Endometrium (tissue), 2 donors: ENCODE measurements around the gene AKAP8L.
"Not testable (repeated sequence)": the region's sequence is repeated elsewhere in the genome, so short reads cannot be mapped to it uniquely, and the experiment has no call there.

ENCODE experiments used
- FAIRE-seq: peaks from 2 replicates; lab custom pipeline; 2012; peaks lifted over from hg19 to GRCh38; lab: Jason Lieb, UNC
- donor health status: control.
- donor health status: control.

Gene AKAP8L

DNA sequence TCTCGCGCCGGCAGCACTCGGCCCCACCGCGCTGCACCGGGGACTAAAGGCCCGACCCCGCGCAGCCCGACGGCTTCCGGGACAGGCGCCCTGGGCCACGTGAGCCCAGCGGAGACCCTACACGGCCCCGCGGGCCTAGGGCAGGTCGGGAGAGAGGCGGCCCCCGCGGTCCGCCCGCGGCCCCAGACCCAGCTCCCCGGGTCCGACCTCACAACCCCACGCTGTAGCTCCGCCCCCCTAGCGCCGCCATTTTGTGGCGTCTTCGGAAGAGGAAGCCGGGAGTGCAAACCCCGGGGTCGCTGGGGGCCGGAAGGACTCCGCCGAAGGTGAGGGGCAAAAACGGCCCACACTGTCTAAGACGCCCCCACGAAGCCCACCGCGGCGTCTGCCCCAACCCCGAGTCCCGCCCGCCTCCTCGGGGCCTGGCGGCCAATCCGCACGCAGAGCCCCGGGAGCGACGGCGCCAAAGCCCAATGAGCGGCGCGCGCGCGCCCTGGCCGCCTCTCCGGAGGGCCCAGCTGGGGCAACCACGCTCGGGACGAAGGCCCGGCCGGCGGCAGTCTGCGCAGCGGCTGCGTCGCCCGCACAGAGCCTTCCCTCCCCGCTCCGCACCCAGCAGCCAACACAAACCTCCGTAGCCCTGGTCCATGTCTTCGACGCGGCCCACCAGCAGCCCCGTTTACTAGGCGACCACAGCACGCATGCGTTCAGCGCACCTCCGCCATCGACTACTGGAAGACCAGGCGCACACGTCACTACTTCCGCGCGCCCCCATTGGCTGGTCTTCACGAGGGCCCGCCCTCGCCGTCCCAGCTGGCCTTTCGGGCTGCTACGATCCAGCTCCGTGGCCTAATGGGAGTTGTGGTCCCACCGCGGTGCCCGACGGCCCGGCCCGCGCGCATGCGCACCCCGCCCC, 39.4 kb downstream of the AKAP8L start, which contains the start of gene AKAP8:
Gene AKAP8 (minus strand): TSS at position 705 of the 916 bp plus-strand sequence. CDS start 56 bp downstream, at position 649.
- FAIRE-seq: no peak

DNA sequence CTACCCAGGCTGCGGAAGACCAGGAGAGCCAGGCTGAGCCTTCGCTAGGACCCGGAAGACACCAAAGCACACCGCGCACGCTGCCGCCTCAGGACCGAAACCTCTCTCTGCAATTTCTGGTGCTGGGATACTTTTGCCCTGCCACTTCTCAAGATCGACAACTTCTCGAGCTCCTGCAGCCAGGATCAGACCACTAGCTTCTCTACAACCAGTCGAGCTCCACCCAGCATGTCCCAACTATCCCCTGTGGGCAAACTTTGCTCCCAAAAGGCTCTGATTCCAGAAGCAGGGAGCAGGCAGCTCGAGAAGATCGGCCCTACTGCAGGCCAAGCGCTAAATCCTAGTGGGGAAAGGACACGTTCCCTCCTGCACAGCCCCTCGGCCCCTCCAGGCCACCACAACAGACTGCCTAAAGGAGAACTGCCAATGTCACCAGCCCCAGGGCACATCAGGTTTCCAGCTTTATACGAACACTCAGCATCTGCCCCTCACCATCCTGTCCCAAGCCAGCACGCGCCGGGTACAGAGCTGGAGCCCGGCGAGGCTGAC, 40.2 kb downstream of the AKAP8L start:
- no peak for FAIRE-seq

DNA sequence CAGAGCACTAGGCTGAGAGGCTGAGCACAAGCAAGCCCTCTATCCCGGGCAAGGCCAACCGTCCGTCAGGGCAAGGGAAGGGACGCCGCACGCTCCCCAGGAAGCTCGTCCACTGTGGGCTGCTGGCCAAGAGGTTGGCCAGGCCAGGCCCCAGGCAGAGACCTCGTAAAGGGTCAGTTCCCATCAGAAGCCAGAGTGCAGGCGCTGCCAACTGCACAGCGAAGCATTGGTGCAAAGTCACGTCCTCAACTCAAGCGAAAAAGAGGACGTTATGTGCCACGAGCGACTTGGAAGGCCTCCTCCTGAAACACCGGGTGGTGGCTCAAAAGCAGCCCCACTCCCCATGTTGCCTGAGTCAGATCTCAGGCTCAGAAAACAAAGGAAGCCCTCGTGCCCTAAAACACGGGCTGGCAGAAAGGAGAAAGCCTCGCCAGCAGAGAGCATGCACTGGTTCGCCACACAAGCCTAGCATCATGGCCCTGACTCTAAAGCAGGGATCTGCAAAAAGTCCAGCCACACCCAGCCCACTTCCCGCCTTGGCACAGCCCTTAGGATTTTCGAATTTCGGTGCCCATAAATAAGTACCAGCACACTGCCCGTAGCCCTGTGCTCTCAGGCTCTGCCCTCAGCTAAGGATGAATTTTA, 43.9 kb downstream of the AKAP8L start:
- no peak for FAIRE-seq

DNA sequence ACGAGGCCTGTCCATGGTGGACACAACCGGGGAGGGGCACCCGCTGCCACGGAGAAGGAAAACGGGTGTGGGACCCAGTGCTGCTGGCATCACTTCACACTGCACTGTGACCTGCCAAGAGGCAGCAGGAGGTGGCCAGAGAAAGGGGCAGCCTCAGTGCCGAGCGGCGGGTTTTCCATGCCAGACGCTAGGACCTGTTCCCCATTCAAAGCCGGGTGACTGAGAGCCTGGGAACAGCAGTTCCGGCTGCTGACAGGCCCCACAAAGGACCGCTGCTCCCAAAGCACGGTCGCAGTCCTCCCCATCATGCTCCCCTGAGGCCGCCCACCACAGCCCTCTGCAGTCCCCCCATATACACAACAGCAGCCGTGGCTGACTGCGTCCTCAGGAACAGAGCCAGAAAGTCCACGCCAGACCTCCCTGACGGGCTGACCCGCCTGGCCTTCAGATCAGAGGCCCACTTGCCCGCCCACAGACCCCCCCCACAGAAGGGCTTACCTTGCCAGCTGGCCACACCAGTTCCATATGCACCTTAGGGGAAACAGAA, 44.6 kb downstream of the AKAP8L start:
- no peak for FAIRE-seq

DNA sequence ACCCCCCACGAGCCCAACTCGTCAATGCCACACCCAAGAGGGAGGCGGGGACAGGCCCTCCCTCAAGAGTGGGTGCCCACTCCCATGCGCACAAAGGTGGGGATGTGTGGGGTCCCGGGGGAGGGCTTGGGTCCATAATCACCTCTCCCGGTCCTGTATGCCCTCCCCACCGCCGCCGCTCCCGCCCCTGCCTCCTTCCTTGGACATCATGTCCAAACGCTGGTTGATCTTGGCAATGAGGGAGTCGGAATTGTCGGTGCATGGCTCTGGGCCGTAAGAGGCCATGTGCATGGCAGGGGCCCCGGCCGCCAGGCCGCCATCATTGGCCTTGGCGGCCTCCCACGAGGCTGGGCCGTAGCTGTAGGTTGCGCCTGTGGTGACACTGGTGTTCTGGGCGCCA, 45.1 kb downstream of the AKAP8L start:
- no peak for FAIRE-seq

DNA sequence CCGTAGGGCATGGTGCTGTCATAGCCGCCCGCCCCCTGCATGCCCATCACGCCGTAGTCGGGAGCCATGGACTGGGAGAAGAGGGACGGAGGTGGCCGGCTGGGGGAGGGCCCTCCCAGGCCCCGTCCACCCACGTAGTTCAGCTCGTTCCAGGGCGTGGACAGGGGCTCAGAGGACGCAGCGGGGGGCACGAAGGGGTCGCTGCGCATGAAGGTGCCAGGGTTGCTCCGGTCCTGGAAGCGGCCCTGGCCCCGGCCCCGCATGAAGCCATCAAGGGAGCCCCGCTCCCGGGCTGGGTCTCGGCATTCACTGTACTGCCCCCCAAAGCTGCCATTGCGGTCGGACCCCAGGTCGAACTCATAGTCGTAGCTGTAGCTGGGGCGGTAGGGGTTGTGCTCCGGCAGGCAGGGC, 45.9 kb downstream of the AKAP8L start:
- no peak for FAIRE-seq

DNA sequence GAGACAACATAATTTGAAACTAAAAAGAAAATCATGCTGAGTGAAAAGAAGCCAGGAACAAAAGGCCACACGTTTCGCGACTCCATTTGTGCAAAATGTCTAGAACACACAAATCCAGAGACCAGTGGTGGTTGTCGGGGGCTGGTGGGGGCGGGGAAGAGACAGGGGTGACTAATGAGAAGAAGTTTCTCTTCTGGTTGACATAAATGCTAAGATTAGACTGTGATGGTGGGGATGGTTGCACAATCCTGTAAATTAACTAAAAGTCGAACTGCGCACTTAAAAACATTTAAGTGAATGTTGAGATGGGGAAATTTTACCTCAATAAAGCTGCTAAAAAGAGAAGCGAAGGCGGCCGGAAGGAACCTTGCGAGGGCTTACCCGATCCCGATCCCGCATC, 46.3 kb downstream of the AKAP8L start:
- no peak for FAIRE-seq

DNA sequence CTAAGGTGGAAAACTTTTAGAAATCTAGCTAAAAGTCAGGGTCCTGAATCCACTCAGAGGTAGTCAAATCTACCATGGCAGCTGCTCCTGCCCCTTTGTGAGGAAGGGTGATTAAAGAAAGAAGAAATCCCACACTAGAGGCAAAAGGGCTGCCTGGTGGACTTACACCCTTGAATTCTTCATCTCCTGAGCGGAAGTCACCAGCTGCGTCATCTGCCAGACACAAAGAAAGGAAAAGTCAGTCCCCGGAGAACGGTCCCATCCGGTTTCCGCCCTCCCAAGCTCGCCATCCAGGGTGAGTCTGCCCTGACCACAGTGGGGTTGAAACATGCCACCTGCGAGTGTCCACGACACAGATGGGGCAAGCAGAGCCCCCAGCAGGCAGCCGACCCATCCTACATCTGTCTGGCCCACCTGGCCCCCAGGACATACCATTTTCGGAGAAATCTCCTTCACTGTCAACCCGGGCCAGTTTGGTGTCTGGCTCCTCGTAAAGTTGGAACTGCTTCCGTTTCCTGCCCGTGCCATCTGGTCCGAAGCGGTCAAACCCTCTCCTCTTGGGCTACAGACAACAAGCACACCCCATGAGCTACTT, 46.9 kb downstream of the AKAP8L start:
- no peak for FAIRE-seq

DNA sequence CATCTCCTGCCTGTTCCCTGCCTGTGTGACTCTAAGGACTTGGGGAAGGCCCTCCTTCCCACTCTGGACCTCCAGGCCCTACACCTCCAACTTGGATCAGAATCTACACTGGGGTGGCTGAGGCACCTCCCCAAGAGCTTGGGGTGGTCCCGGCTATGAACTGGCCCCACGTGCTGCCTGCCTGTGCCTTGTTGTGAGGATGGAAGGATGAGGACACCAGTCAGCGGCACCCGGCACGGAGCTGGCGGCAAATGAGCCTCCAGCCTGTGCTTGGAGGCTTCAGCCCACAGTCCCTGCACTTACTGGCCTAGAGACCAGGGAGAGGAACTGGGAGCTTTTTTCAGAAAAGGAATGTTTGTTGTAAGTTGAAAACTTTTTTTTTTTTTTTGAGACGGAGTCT, 47.7 kb downstream of the AKAP8L start:
- FAIRE-seq: no peak

DNA sequence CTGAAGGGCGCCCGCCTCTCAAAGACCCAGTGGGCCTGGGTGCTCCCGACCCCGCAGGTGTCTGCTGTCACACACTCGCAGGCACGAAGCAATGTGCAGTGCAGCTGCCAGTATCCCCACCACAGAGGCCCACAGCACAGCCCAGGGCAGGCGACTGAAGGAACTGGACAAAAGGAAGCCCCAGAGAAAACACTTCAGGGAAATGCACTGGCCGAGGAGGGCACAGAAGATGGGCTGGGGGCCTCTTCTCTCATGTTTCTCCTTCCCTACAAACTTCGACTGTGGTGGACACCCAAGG, 49.2 kb downstream of the AKAP8L start:
- no peak for FAIRE-seq

DNA sequence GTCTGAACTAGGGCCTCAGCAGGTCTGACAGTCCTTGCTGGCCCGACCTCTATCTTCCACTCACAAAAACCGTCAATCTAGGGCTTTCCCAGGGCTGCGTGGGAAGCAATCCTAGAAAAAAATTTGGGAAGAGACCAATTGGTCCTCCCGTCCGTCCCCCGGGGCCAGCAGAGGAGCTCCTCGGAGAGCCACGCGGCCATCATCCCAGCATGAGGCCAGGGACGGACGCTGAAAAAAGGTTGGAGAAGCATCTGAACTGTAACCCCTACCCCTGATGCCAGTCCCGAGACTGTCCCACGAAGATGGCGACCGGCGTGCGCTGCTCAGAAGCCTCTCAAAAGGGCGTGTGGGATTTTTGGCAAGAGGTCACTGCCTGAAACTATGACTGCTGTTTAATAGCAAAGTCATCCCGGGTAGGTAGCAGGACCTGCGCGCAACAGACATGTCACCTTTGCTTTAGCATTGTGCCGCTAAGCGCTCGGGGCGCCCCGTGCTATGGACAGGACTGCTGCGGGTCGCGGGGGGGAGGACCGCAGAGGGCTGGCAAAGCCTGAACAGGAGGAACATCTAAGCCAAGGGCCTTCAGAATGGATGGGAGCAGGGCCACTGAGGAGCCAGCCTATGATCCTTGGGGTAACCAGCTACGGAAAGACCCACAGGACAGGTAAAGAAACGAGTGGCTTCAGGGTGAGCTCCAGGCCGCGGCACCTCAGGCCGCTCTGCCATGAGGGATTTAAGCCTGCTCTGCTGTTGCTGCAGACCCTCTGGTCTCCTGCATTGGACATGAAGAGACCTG, 49.8 kb downstream of the AKAP8L start:
- no peak for FAIRE-seq

DNA sequence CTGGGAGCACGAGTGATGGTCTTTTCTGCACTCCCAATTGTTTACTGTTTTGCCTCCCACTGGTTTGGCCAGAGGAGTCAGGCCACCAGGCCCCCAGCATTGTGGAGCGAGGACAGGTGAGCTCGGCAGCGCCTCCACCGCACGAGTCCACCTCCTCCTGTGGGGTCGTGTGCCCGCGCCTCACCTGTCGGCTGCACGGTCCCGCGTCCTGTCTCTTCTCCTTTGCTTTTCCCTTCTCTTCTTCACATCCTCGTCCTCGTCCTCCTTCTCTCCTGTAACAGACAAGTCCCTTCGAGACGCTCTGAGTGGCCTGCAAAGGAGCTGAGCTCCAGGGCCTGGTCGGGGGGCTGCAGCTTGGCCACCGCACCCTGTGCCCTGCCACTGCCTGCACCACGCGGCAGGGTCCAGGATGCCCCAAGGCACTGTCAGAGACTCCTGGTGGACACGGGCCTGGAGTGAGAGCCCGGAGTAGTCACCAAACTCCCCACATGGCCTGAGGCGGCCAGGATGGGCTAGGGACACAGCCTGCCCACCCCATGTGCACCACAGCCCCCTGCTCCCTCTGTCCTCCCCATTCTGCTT, 50.6 kb downstream of the AKAP8L start:
- FAIRE-seq: no peak

DNA sequence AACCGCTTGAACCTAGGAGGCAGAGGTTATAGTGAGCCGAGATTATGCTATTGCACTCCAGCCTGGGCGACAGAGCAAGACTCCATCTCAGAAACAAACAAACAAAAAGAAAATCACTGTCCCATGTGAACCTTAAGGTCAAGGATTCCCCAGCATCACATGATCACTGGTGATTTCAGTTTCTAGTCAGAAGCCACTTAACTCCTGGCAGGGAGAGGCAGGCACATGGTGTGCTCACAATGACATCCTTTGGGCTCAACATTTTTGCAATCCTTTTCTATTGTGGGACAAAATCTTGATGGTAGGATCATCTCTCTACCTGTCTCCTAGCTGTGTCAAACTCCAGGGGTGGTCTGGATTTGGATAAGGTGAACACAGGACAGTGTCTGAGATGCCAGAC, 51.3 kb downstream of the AKAP8L start:
- FAIRE-seq: no peak

DNA sequence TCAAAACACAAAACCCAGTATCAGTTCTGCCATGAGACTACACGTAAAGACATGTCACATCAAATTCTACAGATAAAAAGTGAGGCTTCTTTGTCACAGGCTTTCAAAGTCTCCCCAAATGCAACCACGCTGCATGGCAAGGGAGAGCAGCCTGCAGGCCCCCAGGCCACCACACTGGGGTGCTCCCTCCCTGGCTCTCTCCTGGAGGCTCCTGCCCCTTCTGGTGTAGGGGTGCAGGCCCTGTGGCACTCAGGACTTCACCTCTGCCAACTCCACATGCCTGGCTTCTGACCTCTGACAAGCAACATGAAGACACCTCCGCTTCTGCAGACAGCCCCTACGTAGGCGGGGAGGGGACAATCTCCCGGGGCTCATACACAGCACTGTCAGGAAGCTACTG, 53.5 kb downstream of the AKAP8L start:
- FAIRE-seq: no peak

DNA sequence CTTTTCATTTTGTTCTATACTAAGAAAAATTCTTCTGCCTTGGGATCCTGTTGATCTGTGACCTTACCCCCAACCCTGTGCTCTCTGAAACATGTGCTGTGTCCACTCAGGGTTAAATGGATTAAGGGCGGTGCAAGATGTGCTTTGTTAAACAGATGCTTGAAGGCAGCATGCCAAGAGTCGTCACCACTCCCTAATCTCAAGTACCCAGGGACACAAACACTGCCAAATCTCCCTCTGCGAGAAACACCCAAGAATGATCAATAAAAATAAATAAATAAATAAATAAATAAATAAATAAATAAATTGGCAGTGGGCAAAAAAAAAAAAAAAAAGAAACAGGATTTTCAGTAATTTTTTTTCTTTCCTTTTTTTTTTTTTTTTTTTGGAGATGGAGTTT, 55.0 kb downstream of the AKAP8L start:
- FAIRE-seq: not testable (repeated sequence)

DNA sequence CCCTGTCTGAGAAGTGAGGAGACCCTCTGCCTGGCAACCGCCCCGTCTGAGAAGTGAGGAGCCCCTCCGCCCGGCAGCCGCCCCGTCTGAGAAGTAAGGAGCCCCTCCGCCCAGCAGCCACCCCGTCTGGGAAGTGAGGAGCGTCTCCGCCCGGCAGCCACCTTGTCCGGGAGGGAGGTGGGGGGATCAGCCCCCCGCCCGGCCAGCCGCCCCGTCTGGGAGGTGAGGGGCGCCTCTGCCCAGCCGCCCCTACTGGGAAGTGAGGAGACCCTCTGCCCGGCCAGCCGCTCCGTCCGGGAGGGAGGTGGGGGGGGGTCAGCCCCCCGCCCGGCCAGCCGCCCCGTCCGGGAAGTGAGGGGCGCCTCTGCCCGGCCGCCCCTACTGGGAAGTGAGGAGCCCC, 55.7 kb downstream of the AKAP8L start:
- FAIRE-seq: not testable (repeated sequence)

DNA sequence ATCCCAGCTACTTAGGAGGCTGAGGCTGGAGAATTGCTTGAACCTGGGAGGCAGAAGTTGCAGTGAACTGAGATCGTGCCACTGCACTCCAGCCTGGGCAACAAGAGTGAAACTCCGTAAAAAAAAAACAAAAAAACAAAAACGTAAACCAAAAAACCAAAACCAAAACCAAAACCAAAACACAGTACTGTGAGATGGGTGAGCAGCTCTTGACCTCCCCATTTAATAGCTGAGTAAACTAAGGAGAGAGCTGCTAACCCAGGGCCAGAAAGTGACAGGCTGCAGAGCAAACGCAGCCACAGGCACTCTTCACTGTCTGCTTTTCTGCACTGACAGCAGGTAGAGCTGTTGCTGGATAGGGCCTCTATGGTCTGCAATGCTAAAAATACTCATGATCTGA, 58.8 kb downstream of the AKAP8L start:
- FAIRE-seq: not testable (repeated sequence)

DNA sequence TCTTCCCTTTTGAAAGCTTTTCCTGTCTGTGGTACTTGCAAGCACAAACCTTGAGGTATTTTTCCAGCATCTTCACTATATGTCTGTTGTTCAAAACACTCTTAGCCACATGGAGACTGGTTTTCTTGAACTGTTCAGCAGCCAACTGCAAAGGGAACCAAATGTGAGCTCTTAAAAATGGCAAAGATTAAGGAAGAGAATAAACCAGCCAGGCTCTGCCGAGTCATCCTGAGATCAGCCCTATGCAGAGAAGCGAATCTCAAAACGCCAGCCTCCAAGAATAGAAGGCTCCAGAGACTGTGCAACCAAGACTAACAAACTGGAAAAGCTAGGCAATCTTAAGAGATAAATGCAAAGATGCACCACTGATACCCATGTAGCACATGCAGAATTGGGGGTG, 59.9 kb downstream of the AKAP8L start:
- no peak for FAIRE-seq

DNA sequence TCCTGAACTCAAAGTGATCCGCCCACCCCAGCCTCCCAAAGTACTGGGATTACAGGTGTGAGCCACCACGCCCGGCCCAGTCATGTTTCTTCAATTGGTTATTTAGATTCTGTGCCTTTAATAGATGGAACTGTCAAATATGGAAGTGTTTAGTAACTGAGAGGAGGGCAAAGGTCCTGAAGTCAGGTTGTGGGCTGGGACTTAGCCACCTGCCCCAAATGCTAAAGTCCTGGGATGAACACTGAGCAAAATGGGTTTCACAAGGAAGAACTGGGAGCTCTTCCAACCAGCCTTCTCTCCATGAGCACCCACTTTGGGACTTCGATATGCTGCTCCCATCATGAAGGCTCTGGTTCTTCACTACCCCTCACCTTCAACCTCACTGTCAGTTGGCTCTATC, 60.9 kb downstream of the AKAP8L start:
- no peak for FAIRE-seq

DNA sequence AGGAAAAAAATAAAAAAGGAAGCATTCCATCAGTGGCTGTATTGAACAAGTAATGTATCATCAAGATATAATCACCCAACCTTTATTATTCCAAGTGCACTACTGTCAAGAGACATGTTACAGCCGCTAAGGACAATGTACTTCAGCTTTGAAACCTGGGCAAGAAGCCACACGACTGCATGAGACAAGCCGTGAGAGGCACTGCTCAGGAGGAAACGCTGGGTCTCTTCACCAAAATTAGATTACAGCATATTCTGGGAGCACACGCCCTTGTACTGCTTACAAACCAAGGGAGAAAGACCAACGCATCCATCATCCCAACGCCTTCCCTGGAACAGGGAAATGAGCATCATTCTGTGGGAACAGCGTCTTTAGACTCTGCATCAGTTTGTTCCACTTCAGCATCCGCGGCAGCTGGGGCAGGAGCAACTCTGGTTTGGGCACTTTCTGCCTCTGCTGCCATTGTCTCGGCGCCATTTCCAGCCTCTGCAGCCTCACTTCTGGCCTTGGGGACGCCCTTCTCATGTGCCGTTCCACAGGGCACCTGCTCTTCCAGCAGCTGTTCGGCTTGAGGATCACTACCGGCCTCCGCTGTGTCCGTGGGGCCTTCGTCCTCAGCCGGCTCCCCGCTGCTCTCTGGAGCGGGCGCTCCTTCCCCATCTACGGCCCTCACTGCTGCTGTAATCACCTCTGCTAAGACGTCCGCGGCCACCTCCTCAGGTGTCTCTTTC, 64.1 kb downstream of the AKAP8L start:
- no peak for FAIRE-seq

DNA sequence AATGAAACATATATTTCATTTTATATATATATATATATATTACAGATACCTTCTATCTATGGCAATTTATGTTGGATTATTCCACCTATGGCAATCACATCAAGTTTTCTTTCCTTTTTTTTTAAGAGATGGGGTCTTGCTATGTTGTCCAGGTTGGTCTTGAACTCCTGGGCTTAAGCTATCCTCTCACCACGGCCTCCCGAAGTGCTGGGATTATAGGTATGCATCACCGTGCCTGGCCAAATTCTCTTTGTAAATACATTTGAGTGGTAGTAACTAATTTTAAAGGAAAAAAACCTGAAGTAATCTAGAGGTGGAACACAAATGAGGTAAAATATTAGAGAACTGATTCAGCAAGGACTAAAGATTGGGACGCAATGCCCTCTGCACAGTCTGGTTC, 64.9 kb downstream of the AKAP8L start:
- FAIRE-seq: no peak
